Astrocyte (in vitro differentiated cells and primary cell): ENCODE measurements around the gene CLIC6. TPM values are rescaled to one million over a fixed set of nuclear protein-coding genes. Genes with fewer than 3 reads are reported as not detected.

Experiments
- DNase-seq: peaks from one replicate; pipeline ENCODE4 v3.0.0-alpha.2; 2010; ENCODE audit warnings: low read depth
- FAIRE-seq: peaks from 2 replicates; lab custom pipeline; 2011; peaks lifted over from hg19 to GRCh38; lab: Jason Lieb, UNC
- H2AFZ ChIP-seq: 2 replicates; pipeline ENCODE4 v1.6.0; 2012; ENCODE audit warnings: low read depth, low read length, inconsistent platforms
- H3K27ac ChIP-seq: 2 replicates; pipeline ENCODE4 v1.5.1; 2011; ENCODE audit warnings: low read depth, low read length, inconsistent platforms
- H3K27me3 ChIP-seq: 2 replicates; pipeline ENCODE4 v1.6.0; 2011; ENCODE audit warnings: low read length, inconsistent platforms; ENCODE audit not compliant: insufficient read depth
- H3K36me3 ChIP-seq: 2 replicates; pipeline ENCODE4 v1.5.1; 2011; ENCODE audit warnings: low read length, inconsistent platforms; ENCODE audit not compliant: insufficient read depth
- H3K4me1 ChIP-seq: 2 replicates; pipeline ENCODE4 v1.5.1; 2011; ENCODE audit warnings: low read length, inconsistent platforms; ENCODE audit not compliant: insufficient read depth
- H3K4me2 ChIP-seq: 2 replicates; pipeline ENCODE4 v1.6.0; 2012; ENCODE audit warnings: low read length, inconsistent platforms
- H3K4me3 ChIP-seq: 2 replicates; pipeline ENCODE4 v1.5.1; 2011; ENCODE audit warnings: low read depth, mild to moderate bottlenecking, low read length, inconsistent platforms; ENCODE audit not compliant: insufficient read depth
- H3K79me2 ChIP-seq: 2 replicates; pipeline ENCODE4 v1.6.0; 2012; ENCODE audit warnings: mild to moderate bottlenecking, low read length, inconsistent platforms; ENCODE audit not compliant: insufficient read depth
- H3K9ac ChIP-seq: 2 replicates; pipeline ENCODE4 v1.6.0; 2012; ENCODE audit warnings: mild to moderate bottlenecking, low read length, inconsistent platforms
- H3K9me3 ChIP-seq: 2 replicates; pipeline ENCODE4 v1.5.1; 2012; ENCODE audit warnings: low read depth, mild to moderate bottlenecking, low read length, inconsistent platforms; ENCODE audit not compliant: insufficient read depth
- H4K20me1 ChIP-seq: 2 replicates; pipeline ENCODE4 v1.6.0; 2012; ENCODE audit warnings: low read length, inconsistent platforms; ENCODE audit not compliant: insufficient read depth
- H3K27ac Mint-ChIP-seq: one replicate; pipeline ENCODE4 v1.8.0; 2021; ENCODE audit warnings: mild to moderate bottlenecking, mixed read lengths; ENCODE audit not compliant: unreplicated experiment
- H3K27me3 Mint-ChIP-seq: one replicate; pipeline ENCODE4 v1.8.0; 2021; ENCODE audit warnings: low read depth, mixed read lengths; ENCODE audit not compliant: unreplicated experiment
- H3K36me3 Mint-ChIP-seq: one replicate; pipeline ENCODE4 v1.8.0; 2021; ENCODE audit warnings: low read depth, mixed read lengths; ENCODE audit not compliant: unreplicated experiment
- H3K4me1 Mint-ChIP-seq: one replicate; pipeline ENCODE4 v1.8.0; 2021; ENCODE audit warnings: low read depth, mixed read lengths; ENCODE audit not compliant: unreplicated experiment
- H3K4me3 Mint-ChIP-seq: one replicate; pipeline ENCODE4 v1.8.0; 2021; ENCODE audit warnings: mild to moderate bottlenecking, moderate library complexity, mixed read lengths; ENCODE audit not compliant: unreplicated experiment
- H3K9me3 Mint-ChIP-seq: one replicate; pipeline ENCODE4 v1.8.0; 2021; ENCODE audit warnings: mild to moderate bottlenecking, mixed read lengths; ENCODE audit not compliant: unreplicated experiment
- CTCF ChIP-seq: IDR thresholded peaks from 2 replicates; pipeline ENCODE4 v1.5.1; 2011; ENCODE audit warnings: low read depth, mild to moderate bottlenecking, inconsistent platforms, low read length, moderate library complexity; ENCODE audit not compliant: insufficient read depth
- EZH2 ChIP-seq: IDR thresholded peaks from 2 replicates; pipeline ENCODE4 v1.6.1; 2012; ENCODE audit warnings: mild to moderate bottlenecking, low read length, inconsistent platforms; ENCODE audit not compliant: insufficient read depth
- total RNA-seq: library from RNA; stranded (reverse); gene quantifications from 2 replicates; pipeline ENCODE4 v1.2.1, GENCODE V29; 2021

CLIC6 gene
- total RNA-seq, 1 donor from 2014 or later: 0.30 TPM

- Mint-ChIP-seq H3K9me3 (no peaks in the 10 kb centered on the region), H3K4me1 (peaks cover 9% of the 10 kb centered on the region), H3K4me3 (no peak overlapping the region), H3K36me3 (no peaks in the 10 kb centered on the region), H3K27ac (no peak overlapping the region), H3K27me3 (peaks cover 11% of the 10 kb centered on the region)
- Histone ChIP-seq H3K79me2 (no peaks in the 10 kb centered on the region), H3K27me3 (peaks cover 39% of the 10 kb centered on the region), H2AFZ (no peak overlapping the region), H3K27ac (no peak overlapping the region), H3K4me1 (no peaks in the 10 kb centered on the region), H4K20me1 (no peaks in the 10 kb centered on the region), H3K4me2 (no peak overlapping the region), H3K4me3 (no peak overlapping the region), H3K9ac (no peak overlapping the region), H3K36me3 (no peaks in the 10 kb centered on the region), H3K9me3 (no peaks in the 10 kb centered on the region)
- no peak for FAIRE-seq
- DNase-seq: no peak
- TF ChIP-seq EZH2 (no peak), CTCF (no peak)
Observed at GRCh38 chr21:34687065-34687464, 18.3 kb downstream of the CLIC6 start.

- Histone ChIP-seq H2AFZ (no peak overlapping the region), H3K27me3 (peaks cover 45% of the 10 kb centered on the region), H3K4me2 (no peak overlapping the region), H4K20me1 (no peaks in the 10 kb centered on the region), H3K9me3 (no peaks in the 10 kb centered on the region), H3K36me3 (no peaks in the 10 kb centered on the region), H3K79me2 (no peaks in the 10 kb centered on the region), H3K4me3 (no peak overlapping the region), H3K4me1 (no peaks in the 10 kb centered on the region), H3K9ac (no peak overlapping the region), H3K27ac (no peak overlapping the region)
- no peak for TF ChIP-seq EZH2
- no peak for TF ChIP-seq CTCF
- FAIRE-seq (no peak), DNase-seq (no peak)
- Mint-ChIP-seq H3K9me3 (no peaks in the 10 kb centered on the region), H3K36me3 (no peaks in the 10 kb centered on the region), H3K27ac (no peak overlapping the region), H3K4me1 (peaks cover 10% of the 10 kb centered on the region), H3K4me3 (no peak overlapping the region), H3K27me3 (peaks cover 16% of the 10 kb centered on the region)
Observed at GRCh38 chr21:34687745-34688144, 19.0 kb downstream of the CLIC6 start.

GRCh38 chr21:34688145-34688544 lies 19.4 kb downstream of the CLIC6 start:
- Histone ChIP-seq H4K20me1 (no peaks in the 10 kb centered on the region), H3K27ac (no peak overlapping the region), H3K9me3 (no peaks in the 10 kb centered on the region), H3K4me1 (no peaks in the 10 kb centered on the region), H3K36me3 (no peaks in the 10 kb centered on the region), H3K4me3 (no peak overlapping the region), H3K79me2 (no peaks in the 10 kb centered on the region), H2AFZ (no peak overlapping the region), H3K9ac (no peak overlapping the region), H3K4me2 (no peak overlapping the region), H3K27me3 (peaks cover 47% of the 10 kb centered on the region)
- Mint-ChIP-seq H3K9me3 (no peaks in the 10 kb centered on the region), H3K27me3 (peaks cover 16% of the 10 kb centered on the region), H3K27ac (no peak overlapping the region), H3K36me3 (no peaks in the 10 kb centered on the region), H3K4me3 (no peak overlapping the region), H3K4me1 (peaks cover 10% of the 10 kb centered on the region)
- FAIRE-seq: no peak
- TF ChIP-seq CTCF (no peak), EZH2 (no peak)
- no peak for DNase-seq
